ENCODE data around the gene TIMD4. TPM values are rescaled to one million over a fixed set of nuclear protein-coding genes. Genes with fewer than 3 reads are reported as not detected.

Gene TIMD4
- total RNA-seq, 1 donor from 2014 or later: not detected

- intact Hi-C loops (cut with DNase I): no loop called here
- H3K4me1 ChIP-seq: no peaks in the 10 kb centered on the region
- H3K9me3 ChIP-seq: no peaks in the 10 kb centered on the region
- H3K27ac ChIP-seq: no peak overlapping the region
- TF ChIP-seq CTCF (IDR thresholded peaks at IDR 0.05): no peak
- H3K36me3 ChIP-seq: no peaks in the 10 kb centered on the region
- no peak for ATAC-seq
- DNase-seq: no peak
- no peak overlapping the region for H3K4me3 ChIP-seq
- no peaks in the 10 kb centered on the region for H3K27me3 ChIP-seq
These were observed 92.6 kb downstream of the TIMD4 start for GRCh38 chr5:156870498-156870839.

Other genes with a start within 250 kb of the TIMD4 start
- not detected for gene PPP1R2B, start 112.9 kb downstream of the TIMD4 start, total RNA-seq
- not detected for gene HAVCR1, start 95.9 kb upstream of the TIMD4 start, total RNA-seq
- 30.7 TPM for gene HAVCR2, start 145.8 kb upstream of the TIMD4 start, total RNA-seq
- 10.4 TPM for gene MED7, start 179.6 kb upstream of the TIMD4 start, total RNA-seq
- not detected for gene GARIN3, start 203.0 kb upstream of the TIMD4 start, total RNA-seq
- 8.1 TPM for gene ITK, start 217.6 kb upstream of the TIMD4 start, total RNA-seq